Choroid plexus epithelial cell (primary cell): Measurements from ENCODE around the gene VPS54.
A peak's percentile ranks its signal among the peaks of the same experiment; 100 is the strongest.
"Not testable (repeated sequence)": the region's sequence is repeated elsewhere in the genome, so short reads cannot be mapped to it uniquely, and the experiment has no call there.

Experiments used
- DNase-seq: peaks from one replicate; pipeline ENCODE4 v3.0.0-alpha.2; 2010; ENCODE audit warnings: low read depth
- H3K4me3 ChIP-seq: 2 replicates; pipeline ENCODE4 v1.5.1; 2011; ENCODE audit warnings: low read depth, mild to moderate bottlenecking, control low read depth, low read length, moderate library complexity
- CTCF ChIP-seq: conservative IDR thresholded peaks from 2 replicates; pipeline ENCODE4 v1.5.1; 2011; ENCODE audit warnings: low read depth, mild to moderate bottlenecking, control low read depth, inconsistent platforms, low read length, moderate library complexity

The VPS54 gene

GRCh38 chr2:63853527-63854310, 165.5 kb downstream of the VPS54 start:
- TF ChIP-seq CTCF, result peak; percentile 3
- DNase-seq, result no peak
- H3K4me3 ChIP-seq, result no peak overlapping the region

- no peak overlapping the region for H3K4me3 ChIP-seq
- DNase-seq, result no peak
- TF ChIP-seq CTCF, result no peak
Measured at GRCh38 chr2:63851691-63852311, 167.4 kb downstream of the VPS54 start.

- no peak overlapping the region for H3K4me3 ChIP-seq
- no peak for DNase-seq
- TF ChIP-seq CTCF, result no peak
Measured at GRCh38 chr2:63850649-63851048, 168.6 kb downstream of the VPS54 start.

- DNase-seq, result no peak
- no peak for TF ChIP-seq CTCF
- H3K4me3 ChIP-seq, result no peak overlapping the region
Measured at GRCh38 chr2:63850204-63850571, 169.0 kb downstream of the VPS54 start.

- no peak for TF ChIP-seq CTCF
- H3K4me3 ChIP-seq, result no peak overlapping the region
- peak; percentile 74 for DNase-seq
Measured at GRCh38 chr2:63849381-63850203, 169.6 kb downstream of the VPS54 start.

GRCh38 chr2:63847571-63847970, 171.7 kb downstream of the VPS54 start:
- not testable (repeated sequence) for DNase-seq, H3K4me3 ChIP-seq

- TF ChIP-seq CTCF, result no peak
- no peak for DNase-seq
- no peak overlapping the region for H3K4me3 ChIP-seq
Measured at GRCh38 chr2:63846487-63846886, 172.7 kb downstream of the VPS54 start.
